Body of pancreas (tissue), 4 donors: ENCODE data around the gene TALDO1. TPM values are rescaled to one million over a fixed set of nuclear protein-coding genes. Genes with fewer than 3 reads are reported as not detected.

ENCODE experiments used
- ATAC-seq: fragments of 150-250 bp; one replicate; pipeline ENCODE4 v1.9.1; 2016
- DNase-seq, 4 donors: peaks; one replicate each; pipeline ENCODE4 v3.0.0-alpha.2; 2019
- H3K27ac ChIP-seq, 4 donors: fragments of 200-600 bp; sonication (generic); 1 replicate in 3 of 4; 2 replicates in 1 of 4; pipeline versions ENCODE4 v1.5.1 to v1.6.1; 2016 to 2019; ENCODE audit warnings: mild to moderate bottlenecking in 1 of 4, mixed read lengths in 1 of 4, moderate library complexity in 1 of 4
- H3K27me3 ChIP-seq, 2 donors: fragments of 200-600 bp; sonication (generic); one replicate each; pipeline ENCODE4 v1.6.0; 2016; ENCODE audit warnings: mild to moderate bottlenecking in 1 of 2
- H3K36me3 ChIP-seq, 2 donors: fragments of 200-600 bp; sonication (generic); replicated peaks in 1 of 2; 2 replicates each; pipeline ENCODE4 v1.5.1; 2016; ENCODE audit warnings: low read depth in 2 of 2; ENCODE audit not compliant: insufficient read depth in 1 of 2
- H3K4me1 ChIP-seq: fragments of 200-600 bp; sonication (generic); one replicate; pipeline ENCODE4 v1.6.0; 2016
- H3K4me3 ChIP-seq, 2 donors: fragments of 200-600 bp; sonication (generic); 1 replicate in 1 of 2; 2 replicates in 1 of 2; pipeline ENCODE4 v1.5.1; 2016 to 2019
- H3K9me3 ChIP-seq, 3 donors: fragments of 200-600 bp; sonication (generic); 1 replicate in 2 of 3; 2 replicates in 1 of 3; pipeline ENCODE4 v1.5.1; 2016
- CTCF ChIP-seq, 7 experiments: fragments of 450-650 bp in 4 of 7; fragments of 200-600 bp in 3 of 7; sonication (generic) in 3 of 7; IDR thresholded peaks; one replicate each; pipeline ENCODE4 v1.5.1; 2016 to 2019; ENCODE audit warnings: antibody characterized with exemption in 7 of 7
- POLR2A ChIP-seq, 3 donors: fragments of 450-650 bp; IDR thresholded peaks; one replicate each; pipeline ENCODE4 v1.6.1; 2016; ENCODE audit warnings: antibody characterized with exemption in 3 of 3, mild to moderate bottlenecking in 2 of 3
- WGBS, 2 donors: methylation state at CpG; one replicate each; pipeline ENCODE4 v1.1.5; 2017; 5-methylcytosine and 5-hydroxymethylcytosine counted together
- intact Hi-C: fragments of 100-400 bp; cut with DNase I; formaldehyde crosslinking; loops from one replicate; pipeline ENCODE4 v1.15.1; 2023
- total RNA-seq, 2 donors: library from RNA; depleted of rRNA; stranded (reverse); fragments of >200 nt; gene quantifications; one replicate each; pipeline ENCODE4 v1.1.0, GENCODE V29; 2016

The TALDO1 gene
- total RNA-seq, 2 donors from 2014 or later: 78.9 to 119 TPM

DNA sequence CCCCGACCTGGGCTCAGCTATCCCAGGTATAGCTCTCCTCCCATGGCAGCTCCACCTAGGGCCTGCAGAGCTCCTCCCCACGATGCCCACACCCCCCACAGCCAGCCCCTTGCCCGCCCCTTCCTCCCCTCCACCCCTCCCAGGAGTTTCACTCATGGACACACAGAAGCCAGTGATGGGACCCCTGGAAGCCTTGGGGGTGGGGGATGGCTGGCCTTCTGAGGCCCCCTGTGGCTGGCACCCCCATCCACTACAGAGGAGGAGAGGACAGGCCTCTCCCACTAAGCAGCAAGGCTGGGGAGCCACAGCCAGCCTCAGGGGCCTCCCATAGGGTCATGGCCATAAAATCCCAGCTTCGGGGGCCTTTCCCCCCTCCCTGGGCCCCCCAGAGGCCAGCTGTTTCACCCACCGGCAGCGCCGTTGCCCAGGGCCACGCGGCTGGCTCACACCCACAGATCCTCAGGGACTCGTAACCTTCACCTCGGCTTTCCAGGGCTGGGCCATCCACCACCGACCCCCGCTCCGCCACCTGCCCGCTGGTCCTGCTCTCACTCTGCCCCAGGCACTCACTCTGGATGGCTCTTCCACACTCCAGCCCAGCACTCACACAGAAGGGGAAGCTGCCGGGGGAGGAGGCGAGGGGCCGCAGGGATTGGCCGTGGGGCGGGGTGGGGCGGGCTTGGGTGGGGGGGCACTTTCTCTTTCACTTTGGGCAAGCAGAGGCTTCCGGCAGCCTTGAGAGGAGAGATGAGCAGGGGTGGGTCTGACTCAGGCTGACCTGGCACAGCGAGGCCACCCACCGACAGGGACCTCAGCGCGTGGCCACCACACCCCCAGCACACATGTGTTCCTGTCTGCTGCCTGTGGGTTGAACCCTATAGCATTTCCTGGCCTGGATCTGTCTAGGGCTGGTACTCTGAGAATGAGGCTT, 48.6 kb downstream of the TALDO1 start:
- H3K27ac ChIP-seq: peak overlapping the region; percentile 93 to 98 (median 97)

GRCh38 chr11:796565-797295, 49.5 kb downstream of the TALDO1 start:
- WGBS, 2 donors: 5 to 12% methylated on average over 4 to 17 of the region's 18 CpGs
- Histone ChIP-seq H3K27ac (peak overlapping the region; percentile 93 to 98 (median 97)), H3K27me3 (no peaks in the 10 kb centered on the region), H3K4me3 (peak overlapping the region in 1 of 2 donors; percentile 51), H3K9me3 (no peaks in the 10 kb centered on the region), H3K4me1 (peaks cover 59% of the 10 kb centered on the region), H3K36me3 (peaks cover 0 to 4% of the 10 kb centered on the region in 2 donors)
- ATAC-seq (no peak), DNase-seq (peak in 2 of 4 donors; percentile 44 to 47)
- TF ChIP-seq POLR2A (IDR thresholded peaks at IDR 0.05): no peak
- TF ChIP-seq CTCF (IDR thresholded peaks at IDR 0.05): no peak
- intact Hi-C loops: no loop called here

More for the DNA sequence above, 48.6 kb downstream of the TALDO1 start:
- intact Hi-C loops: no loop called here
- H3K9me3 ChIP-seq: no peaks in the 10 kb centered on the region
- H3K27me3 ChIP-seq: no peaks in the 10 kb centered on the region
- ATAC-seq (peak; percentile 50), DNase-seq (peak; percentile 77 to 87 (median 84))
- H3K4me1 ChIP-seq: peaks cover 59% of the 10 kb centered on the region
- peaks cover 0 to 5% of the 10 kb centered on the region in 2 donors for H3K36me3 ChIP-seq
- TF ChIP-seq CTCF (IDR thresholded peaks at IDR 0.05): no peak
- peak; percentile 60 to 89 (median 76) for TF ChIP-seq POLR2A (IDR thresholded peaks at IDR 0.05)
- peak overlapping the region; percentile 53 to 61 for H3K4me3 ChIP-seq
- 1 to 30% methylated on average over 2 to 26 of the region's 26 CpGs for WGBS, 2 donors

GRCh38 chr11:797296-798092, 50.2 kb downstream of the TALDO1 start:
- TF ChIP-seq CTCF (IDR thresholded peaks at IDR 0.05) (no peak), POLR2A (IDR thresholded peaks at IDR 0.05) (no peak)
- Histone ChIP-seq H3K4me1 (peaks cover 56% of the 10 kb centered on the region), H3K27me3 (no peaks in the 10 kb centered on the region), H3K27ac (peak overlapping the region; percentile 93 to 98 (median 97)), H3K36me3 (no peaks in the 10 kb centered on the region), H3K4me3 (peak overlapping the region; percentile 47 to 51), H3K9me3 (no peaks in the 10 kb centered on the region)
- DNase-seq: peak; percentile 53 to 78 (median 72)
- 0 to 3% methylated on average over 7 to 57 of the region's 57 CpGs for WGBS, 2 donors
- intact Hi-C loops: no loop called here
- peak; percentile 4 for ATAC-seq

GRCh38 chr11:798093-798713, 50.9 kb downstream of the TALDO1 start, which contains the start of gene SLC25A22:
TSS of gene SLC25A22 (minus strand) at chr11:798281. CDS start at chr11:795006, 3,275 bp downstream.
- Histone ChIP-seq H3K4me1 (peaks cover 49% of the 10 kb centered on the region), H3K27me3 (no peaks in the 10 kb centered on the region)
- intact Hi-C loops: no loop called here

More at GRCh38 chr11:798093-798713, 50.9 kb downstream of the TALDO1 start, which contains the start of gene SLC25A22:
- DNase-seq (peak; percentile 77 to 85 (median 80)), ATAC-seq (peak; percentile 66)
- Histone ChIP-seq H3K9me3 (no peaks in the 10 kb centered on the region), H3K36me3 (no peaks in the 10 kb centered on the region), H3K4me3 (peak within 1 kb of the TSS; percentile 47 to 51), H3K27ac (peak within 1 kb of the TSS; percentile 93 to 98 (median 97))
- TF ChIP-seq CTCF (IDR thresholded peaks at IDR 0.05) (peak; percentile 62 to 95 (median 83)), POLR2A (IDR thresholded peaks at IDR 0.05) (no peak)
- WGBS, 2 donors: 2% methylated on average over 69 of the region's 69 CpGs; no CpG with 5 or more reads in 1 of the 2 donors
